GM13976 (cell line): Measurements from ENCODE around the gene GNG2.

Experiments
- DNase-seq: peaks from one replicate; pipeline ENCODE4 v3.0.0; 2012; ENCODE audit warnings: low spot score
- CTCF ChIP-seq: IDR thresholded peaks from 2 replicates; pipeline ENCODE4 v1.5.1; 2012; ENCODE audit warnings: borderline replicate concordance, mild to moderate bottlenecking; ENCODE audit not compliant: insufficient read depth; ENCODE audit errors: extremely low read depth, missing control alignments, control extremely low read depth
- in situ Hi-C: fragments of 300-500 bp; cut with MboI; formaldehyde crosslinking; loops from one replicate; pipeline ENCODE4 v1.12.0; 2022; ENCODE audit warnings: low sequenced_read_pairs, mixed read lengths, inconsistent platforms; ENCODE audit not compliant: unreplicated experiment

The GNG2 gene

GRCh38 chr14:51850651-51851050 lies 9.8 kb upstream of the GNG2 start:
- in situ Hi-C loops = no loop called here
- TF ChIP-seq CTCF = no peak

GRCh38 chr14:51852541-51852940 lies 7.9 kb upstream of the GNG2 start:
- in situ Hi-C loops = no loop called here
- no peak for DNase-seq
- no peak for TF ChIP-seq CTCF

More at GRCh38 chr14:51850651-51851050, 9.8 kb upstream of the GNG2 start:
- no peak for DNase-seq

GRCh38 chr14:51855234-51855633 lies 5.2 kb upstream of the GNG2 start:
- no peak for DNase-seq
- TF ChIP-seq CTCF = no peak
- in situ Hi-C loops = no loop called here

- DNase-seq = no peak
- no peak for TF ChIP-seq CTCF
- in situ Hi-C loops = no loop called here
Observed at GRCh38 chr14:51856792-51857296, 3.6 kb upstream of the GNG2 start.

GRCh38 chr14:51859131-51859530 lies 1.3 kb upstream of the GNG2 start:
- DNase-seq = no peak
- in situ Hi-C loops = no loop called here

GRCh38 chr14:51860825-51861499 lies 550 bp downstream of the GNG2 start:
- TF ChIP-seq CTCF = no peak
- no peak for DNase-seq
- in situ Hi-C loops = no loop called here

More at GRCh38 chr14:51859131-51859530, 1.3 kb upstream of the GNG2 start:
- no peak for TF ChIP-seq CTCF
